D721Med (cell line): ENCODE data around the gene ZNF76.
"Not testable (repeated sequence)": the region's sequence is repeated elsewhere in the genome, so short reads cannot be mapped to it uniquely, and the experiment has no call there.

Experiments
- DNase-seq: peaks from one replicate; pipeline ENCODE4 v3.0.0; 2011; ENCODE audit warnings: low spot score; ENCODE audit not compliant: insufficient read length
- FAIRE-seq: peaks from 2 replicates; lab custom pipeline; 2011; peaks lifted over from hg19 to GRCh38; lab: Jason Lieb, UNC
- TF ChIP-seq, protein P1 (sequence below): IDR thresholded peaks from 2 replicates; pipeline ENCODE4 v1.5.1; 2012; ENCODE audit warnings: mild to moderate bottlenecking, control low read depth; ENCODE audit not compliant: insufficient read depth; ENCODE audit errors: missing control alignments

Gene ZNF76

DNA sequence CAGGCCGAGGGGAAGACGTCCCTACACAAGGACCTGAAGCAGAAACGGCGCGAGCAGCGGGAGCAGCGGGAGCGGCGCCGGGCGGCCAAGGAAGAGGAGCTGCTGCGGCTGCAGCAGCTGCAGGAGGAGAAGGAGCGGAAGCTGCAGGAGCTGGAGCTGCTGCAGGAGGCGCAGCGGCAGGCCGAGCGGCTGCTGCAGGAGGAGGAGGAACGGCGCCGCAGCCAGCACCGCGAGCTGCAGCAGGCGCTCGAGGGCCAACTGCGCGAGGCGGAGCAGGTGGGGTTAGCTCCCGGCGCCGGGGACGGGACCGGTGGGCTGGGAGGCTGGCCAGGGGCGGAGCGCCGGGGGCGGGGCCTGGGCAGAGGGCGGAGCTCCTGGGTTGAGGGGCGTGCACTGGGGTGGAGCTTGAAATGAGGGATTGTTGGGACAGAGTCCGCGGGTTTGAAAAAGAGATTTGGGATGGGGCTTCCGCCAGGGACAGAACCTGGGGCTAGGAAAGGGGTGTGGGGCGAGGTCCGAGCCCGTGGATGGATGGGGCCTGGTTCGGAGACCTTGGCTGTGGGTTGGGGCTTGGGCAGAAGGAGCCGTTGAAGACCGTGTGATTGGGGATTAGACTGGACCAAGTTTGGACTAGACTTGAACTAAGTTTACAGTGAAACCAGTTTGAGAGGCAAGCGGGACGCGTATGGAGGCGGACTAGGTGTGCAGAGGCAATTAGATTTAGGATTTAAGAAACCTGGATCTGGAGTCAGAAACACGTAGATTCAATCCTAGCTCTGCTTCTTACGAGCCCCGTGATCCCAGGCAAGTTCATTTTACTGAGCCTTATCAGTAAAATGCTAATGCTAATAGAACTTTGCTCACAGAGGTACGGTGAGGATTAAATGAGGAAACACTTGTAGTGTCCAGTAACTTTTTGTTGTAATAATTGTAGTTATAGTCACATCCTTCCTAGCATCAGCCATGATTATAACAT, 58.9 kb downstream of the ZNF76 start:
- peak; percentile 93 for DNase-seq

DNA sequence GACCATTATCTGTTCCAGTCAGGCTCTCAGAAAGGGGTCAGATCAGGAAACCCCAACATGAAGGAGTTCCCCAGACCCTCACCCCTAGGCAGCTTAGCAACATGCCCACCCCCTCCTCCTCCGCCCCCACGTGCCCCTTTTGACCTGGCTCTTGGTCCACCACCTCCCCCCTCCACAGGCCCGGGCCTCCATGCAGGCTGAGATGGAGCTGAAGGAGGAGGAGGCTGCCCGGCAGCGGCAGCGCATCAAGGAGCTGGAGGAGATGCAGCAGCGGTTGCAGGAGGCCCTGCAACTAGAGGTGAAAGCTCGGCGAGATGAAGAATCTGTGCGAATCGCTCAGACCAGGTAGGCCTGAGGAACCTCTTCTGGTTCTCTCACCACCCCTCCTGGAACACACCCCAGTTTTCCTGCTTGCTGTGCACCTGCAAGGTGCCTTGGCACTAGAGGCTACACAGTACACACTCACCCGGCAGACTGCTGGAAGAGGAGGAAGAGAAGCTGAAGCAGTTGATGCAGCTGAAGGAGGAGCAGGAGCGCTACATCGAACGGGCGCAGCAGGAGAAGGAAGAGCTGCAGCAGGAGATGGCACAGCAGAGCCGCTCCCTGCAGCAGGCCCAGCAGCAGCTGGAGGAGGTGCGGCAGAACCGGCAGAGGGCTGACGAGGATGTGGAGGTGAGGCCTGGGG, 60.0 kb downstream of the ZNF76 start:
- no peak for FAIRE-seq
- DNase-seq, result no peak
- TF ChIP-seq, protein P1, sequence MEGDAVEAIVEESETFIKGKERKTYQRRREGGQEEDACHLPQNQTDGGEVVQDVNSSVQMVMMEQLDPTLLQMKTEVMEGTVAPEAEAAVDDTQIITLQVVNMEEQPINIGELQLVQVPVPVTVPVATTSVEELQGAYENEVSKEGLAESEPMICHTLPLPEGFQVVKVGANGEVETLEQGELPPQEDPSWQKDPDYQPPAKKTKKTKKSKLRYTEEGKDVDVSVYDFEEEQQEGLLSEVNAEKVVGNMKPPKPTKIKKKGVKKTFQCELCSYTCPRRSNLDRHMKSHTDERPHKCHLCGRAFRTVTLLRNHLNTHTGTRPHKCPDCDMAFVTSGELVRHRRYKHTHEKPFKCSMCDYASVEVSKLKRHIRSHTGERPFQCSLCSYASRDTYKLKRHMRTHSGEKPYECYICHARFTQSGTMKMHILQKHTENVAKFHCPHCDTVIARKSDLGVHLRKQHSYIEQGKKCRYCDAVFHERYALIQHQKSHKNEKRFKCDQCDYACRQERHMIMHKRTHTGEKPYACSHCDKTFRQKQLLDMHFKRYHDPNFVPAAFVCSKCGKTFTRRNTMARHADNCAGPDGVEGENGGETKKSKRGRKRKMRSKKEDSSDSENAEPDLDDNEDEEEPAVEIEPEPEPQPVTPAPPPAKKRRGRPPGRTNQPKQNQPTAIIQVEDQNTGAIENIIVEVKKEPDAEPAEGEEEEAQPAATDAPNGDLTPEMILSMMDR, result no peak

More for the DNA sequence above, 58.9 kb downstream of the ZNF76 start:
- FAIRE-seq, result no peak
- TF ChIP-seq, protein P1, result no peak

DNA sequence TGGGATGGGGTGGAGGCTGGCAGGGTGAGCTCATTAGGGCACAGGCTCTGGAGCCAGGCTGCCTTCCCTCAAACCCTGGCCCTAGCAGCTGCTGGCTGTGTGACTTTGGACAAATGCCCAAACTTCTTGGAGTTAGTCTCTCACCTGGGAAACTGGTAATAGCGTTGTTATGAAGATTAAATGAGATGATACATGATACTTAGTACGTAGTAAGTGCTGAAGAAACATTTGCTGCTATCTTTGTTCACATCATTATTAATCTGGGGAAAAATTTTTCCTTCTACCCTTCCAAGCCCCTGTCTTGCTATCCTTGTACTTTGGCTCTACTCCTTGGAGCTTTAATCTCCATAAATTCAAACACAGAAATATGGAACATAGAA, 60.5 kb downstream of the ZNF76 start:
- FAIRE-seq (no peak), DNase-seq (no peak)
- TF ChIP-seq, protein P1, result no peak

DNA sequence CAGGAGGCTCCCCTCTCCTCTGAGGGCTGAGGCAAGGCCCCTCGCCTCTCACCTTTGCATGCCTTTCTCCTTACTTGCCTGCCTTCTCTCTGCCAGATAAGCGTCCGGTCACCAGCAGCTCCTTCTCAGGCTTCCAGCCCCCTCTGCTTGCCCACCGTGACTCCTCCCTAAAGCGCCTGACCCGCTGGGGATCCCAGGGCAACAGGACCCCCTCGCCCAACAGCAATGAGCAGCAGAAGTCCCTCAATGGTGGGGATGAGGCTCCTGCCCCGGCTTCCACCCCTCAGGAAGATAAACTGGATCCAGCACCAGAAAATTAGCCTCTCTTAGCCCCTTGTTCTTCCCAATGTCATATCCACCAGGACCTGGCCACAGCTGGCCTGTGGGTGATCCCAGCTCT, 61.6 kb downstream of the ZNF76 start:
- TF ChIP-seq, protein P1, result no peak
- no peak for FAIRE-seq
- no peak for DNase-seq

DNA sequence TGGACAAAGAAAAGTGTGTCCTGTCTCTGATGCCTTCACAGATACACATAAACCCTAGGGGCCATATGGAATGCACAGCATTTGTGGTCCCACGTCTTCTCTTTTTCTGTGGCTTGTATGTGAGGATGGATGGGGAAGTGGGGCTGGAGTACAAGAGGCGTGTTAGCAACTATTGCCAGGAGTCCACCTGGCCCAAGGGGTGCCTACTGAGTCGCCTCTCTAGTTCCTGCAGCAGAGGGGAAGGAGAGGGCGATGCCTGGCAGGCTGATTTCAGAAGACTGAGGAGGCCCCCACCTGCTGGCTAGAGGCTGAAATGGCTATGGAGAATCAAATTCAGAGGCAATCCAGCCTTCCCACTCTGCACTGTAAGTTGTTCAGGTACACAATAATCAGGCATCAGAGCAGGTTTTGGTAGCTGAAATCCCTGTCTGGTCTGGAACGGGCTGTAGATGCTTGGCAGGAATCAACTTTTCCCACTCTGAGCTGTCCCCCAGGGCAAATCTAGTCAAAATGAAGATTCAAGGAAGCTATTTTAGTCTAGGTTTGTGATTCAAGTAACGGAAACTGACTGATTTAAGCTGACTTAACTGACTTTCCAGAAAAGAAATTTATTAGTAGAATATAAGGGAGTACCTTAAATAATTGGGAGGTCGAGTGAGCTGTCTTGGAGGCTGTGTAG, 68.0 kb downstream of the ZNF76 start:
- TF ChIP-seq, protein P1, result peak; percentile 50
- FAIRE-seq (no peak), DNase-seq (no peak)

DNA sequence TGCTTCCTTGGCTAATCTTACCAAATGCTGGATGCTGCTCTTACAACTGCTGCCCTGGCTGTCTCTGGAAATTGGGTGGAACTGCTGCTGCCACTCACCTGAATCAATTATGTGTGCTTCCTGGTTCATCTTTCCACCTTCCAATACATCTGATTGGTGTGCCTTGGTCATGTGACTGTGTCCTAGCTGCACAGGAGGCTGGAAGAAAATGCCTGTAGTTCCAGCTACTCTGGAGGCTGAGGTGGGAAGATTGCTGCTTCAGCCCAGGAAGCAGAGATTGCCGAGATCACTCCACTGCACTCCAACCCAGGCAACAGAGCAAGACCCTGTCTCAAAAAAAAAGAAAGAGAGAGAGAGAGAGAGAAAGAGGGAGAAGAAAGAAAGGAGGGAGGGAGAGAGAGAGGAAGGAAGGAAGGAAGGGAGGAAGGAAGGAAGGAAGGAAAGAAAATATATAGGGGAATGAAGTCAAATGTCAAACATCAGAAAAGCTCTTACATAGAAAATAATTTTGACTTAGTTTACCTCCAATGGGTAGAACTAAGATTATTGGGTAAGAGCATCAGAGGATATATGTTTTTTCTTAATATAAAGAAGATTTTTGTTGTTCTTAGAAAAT, 68.7 kb downstream of the ZNF76 start:
- DNase-seq (no peak), FAIRE-seq (no peak)
- TF ChIP-seq, protein P1, result no peak

DNA sequence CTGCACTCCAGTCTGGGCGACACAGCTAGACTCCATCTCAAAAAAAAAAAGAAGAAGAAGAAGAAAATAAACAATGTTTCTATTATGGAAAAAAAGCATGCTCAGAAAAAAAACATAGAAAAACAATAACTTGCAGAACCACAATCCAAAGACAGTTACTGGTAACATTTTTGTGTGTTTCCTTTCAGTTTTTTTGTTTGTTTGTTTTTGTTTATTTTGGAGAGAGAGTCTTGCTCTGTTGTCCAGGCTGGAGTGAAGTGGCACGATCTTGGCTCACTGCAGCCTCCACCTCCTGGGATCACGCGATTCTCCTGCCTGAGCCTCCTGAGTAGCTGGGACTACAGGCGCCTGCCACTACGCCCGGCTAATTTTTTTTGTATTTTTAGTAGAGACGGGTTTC, 69.4 kb downstream of the ZNF76 start:
- DNase-seq, FAIRE-seq: not testable (repeated sequence)
